ENCODE measurements around the gene EIF4A3.

EIF4A3 gene

GRCh38 chr17:80132906-80133625 is 13.9 kb downstream of the EIF4A3 start:
- DNase-seq: no peak

GRCh38 chr17:80130992-80131391 is 15.9 kb downstream of the EIF4A3 start:
- DNase-seq: no peak

DNA sequence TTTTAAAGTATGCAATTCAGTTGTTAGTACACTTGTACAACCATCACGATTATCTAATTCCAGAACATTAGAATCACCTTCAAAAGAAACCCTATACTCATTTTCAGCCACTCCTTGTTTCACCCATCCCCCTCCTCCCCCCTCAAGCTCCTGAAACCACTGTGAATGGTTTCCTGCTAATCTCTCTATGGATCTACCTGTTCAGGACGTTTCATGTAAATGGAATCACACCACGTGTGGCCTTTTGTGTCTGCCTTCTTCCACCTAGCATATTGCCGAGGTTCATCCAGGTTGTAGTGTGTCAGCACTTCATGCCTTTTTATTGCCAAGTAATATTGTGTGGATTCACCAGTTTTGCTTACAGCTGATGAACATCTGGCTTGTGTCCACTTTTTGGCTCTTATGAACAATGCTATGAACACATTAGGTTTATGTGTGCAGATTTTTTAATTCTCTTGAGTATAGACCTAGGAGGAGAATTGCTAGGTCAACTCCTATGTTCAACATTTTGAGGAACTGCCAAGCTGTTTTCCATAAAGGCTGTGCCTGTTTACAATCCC is 17.8 kb downstream of the EIF4A3 start:
- DNase-seq: no peak

DNA sequence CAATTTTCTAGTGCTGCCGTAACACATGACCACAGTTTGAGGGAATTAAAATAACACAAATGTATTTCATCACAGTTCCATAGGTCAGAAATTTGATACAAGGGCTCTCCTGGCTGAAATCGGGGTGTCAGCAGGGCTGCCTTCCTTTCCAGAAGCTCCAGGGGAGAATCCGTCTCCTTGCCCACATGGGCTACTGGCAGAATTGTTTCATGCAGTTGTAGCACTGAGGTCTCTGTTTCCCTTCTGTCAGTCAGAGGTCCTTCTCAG is 20.5 kb downstream of the EIF4A3 start:
- no peak for DNase-seq

DNA sequence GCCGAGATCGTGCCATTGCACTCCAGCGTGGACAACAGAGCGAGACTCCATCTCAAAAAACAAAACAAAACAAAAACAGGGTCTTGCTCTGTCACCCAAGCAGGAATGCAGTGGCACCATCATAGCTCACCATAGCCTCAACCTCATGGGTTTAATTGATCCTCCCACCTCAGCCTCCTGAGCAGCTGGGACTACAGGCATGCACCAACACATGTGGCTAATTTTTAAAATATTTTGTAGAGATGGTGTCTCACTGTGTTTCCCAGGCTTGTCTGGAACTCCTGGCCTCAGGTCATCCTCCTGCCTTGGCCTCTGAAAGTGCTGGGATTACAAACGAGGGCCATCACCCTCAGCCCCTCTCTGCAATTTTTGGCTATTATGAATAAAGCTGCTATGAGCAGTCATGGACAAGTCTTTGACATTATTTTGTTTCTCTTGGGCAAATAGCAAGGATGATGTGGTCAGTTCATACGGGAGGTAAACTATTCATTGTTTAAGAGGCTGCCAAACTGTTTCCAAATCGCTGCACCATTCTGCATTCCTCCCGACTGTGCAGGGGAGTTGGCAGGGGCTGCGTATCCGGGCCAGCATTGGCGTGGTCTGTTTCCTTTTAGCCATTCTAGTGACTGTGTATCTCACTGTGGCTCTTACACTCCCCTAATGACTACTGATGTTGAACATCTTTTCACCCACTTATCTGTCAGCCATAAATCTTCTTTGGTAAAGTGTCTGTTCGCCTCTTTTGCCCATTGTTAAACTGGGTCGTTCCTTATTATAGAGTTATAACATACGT is 21.1 kb downstream of the EIF4A3 start:
- no peak for DNase-seq

GRCh38 chr17:80124351-80124981 is 22.5 kb downstream of the EIF4A3 start:
- DNase-seq: no peak

GRCh38 chr17:80123791-80124190 is 23.1 kb downstream of the EIF4A3 start:
- no peak for DNase-seq

DNA sequence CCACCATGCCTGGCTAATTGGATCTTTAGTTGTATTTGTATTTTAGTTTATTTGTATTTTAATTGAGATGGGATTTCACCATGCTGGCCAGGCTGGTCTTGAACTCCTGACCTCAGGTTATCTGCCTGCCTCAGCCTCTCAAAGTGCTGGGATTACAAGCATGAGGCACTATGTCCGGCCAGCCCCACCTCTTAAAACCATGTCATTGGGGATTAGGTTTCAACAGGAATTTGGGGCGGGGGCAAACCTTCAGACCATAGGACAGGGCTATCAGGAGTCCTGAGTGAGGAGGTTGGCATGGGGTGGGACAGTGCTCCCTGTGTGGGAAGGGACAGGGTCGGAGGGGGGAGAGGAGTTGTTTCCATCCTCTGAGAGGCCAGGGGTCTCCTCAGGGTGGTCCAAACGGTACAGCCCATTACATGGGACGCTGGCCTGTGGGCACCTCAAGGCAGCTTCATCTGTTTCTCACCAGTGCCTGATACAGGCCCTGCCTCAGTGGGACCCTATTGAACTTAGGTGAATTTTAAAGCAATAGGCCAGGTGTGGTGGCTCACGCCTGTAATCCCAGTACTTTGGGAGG is 23.9 kb downstream of the EIF4A3 start:
- no peak for DNase-seq

- no peak for DNase-seq
These were observed 24.8 kb downstream of the EIF4A3 start for GRCh38 chr17:80122026-80122575.

GRCh38 chr17:80119839-80120238 is 27.1 kb downstream of the EIF4A3 start:
- DNase-seq: no peak

DNA sequence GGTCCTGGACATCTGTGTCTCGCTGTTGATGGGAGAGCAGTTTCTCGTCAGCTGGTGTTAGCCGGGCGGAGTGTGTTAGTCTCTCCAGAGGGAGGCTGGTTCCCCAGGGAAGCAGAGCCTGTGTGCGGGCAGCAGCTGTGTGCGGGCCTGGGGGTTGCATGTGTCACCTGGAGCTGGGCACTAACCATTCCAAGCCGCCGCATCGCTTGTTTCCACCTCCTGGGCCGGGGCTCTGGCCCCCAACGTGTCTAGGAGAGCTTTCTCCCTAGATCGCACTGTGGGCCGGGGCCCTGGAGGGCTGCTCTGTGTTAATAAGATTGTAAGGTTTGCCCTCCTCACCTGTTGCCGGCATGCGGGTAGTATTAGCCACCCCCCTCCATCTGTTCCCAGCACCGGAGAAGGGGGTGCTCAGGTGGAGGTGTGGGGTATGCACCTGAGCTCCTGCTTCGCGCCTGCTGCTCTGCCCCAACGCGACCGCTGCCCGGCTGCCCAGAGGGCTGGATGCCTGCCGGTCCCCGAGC is 27.6 kb downstream of the EIF4A3 start:
- no peak for DNase-seq

GRCh38 chr17:80118601-80119270 is 28.2 kb downstream of the EIF4A3 start:
- DNase-seq: no peak

DNA sequence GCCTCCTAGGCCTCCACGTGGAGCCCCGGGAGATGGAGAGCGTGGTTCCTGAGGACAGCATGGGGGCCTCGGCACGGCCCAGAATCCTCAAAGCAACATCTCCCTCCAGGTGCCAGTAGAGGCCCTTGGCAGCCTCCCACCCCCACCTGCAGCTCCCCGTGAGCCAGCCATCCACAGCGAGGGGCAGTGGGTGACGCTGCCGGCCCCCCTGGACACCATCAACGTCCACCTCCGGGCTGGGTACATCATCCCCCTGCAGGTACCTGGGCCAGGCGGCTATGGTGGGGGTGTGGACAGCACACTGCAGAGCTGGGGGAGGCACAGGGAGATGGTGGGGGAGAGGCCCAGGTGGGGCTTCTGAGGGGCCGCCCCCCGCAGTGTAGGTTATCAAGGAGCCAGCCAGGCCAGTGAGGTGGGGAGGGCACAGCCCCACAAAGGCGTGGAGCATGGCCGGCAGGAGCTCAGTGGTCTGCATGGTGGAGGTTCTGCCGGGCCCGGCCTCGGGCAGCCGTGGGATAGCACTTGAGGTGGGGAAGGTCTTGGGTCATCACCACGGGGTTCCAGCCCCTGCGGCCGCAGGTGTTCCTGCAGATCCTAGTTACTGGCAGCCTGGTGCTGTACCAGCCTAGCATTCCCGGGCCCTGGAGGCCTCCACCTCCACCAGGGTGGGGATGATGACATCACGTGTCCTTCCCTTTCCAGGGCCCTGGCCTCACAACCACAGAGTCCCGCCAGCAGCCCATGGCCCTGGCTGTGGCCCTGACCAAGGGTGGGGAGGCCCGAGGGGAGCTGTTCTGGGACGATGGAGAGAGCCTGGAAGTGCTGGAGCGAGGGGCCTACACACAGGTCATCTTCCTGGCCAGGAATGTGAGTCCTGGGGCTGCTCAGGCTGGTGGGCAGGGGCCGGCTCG is 29.2 kb downstream of the EIF4A3 start:
- no peak for DNase-seq

DNA sequence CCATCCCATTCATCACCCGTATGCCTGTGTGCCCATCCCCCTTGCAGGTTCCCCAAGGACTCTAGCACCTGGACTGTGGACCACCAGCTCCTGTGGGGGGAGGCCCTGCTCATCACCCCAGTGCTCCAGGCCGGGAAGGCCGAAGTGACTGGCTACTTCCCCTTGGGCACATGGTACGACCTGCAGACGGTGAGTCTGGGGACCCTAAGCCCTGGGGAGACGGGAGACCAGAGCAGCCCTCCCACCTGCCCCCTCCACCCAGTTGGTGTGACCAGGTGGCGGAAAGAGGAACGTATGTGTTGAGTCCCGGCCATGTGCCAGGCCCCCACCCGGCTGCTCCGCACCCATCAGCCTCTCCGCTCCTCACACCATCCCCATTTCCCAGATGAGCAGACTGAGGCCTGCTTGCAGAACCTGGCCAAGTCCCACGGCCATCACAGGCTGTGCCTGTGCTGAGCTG is 30.0 kb downstream of the EIF4A3 start:
- DNase-seq: no peak

GRCh38 chr17:80116276-80116920 is 30.5 kb downstream of the EIF4A3 start:
- no peak for DNase-seq

GRCh38 chr17:80115159-80115558 is 31.8 kb downstream of the EIF4A3 start:
- DNase-seq: no peak

DNA sequence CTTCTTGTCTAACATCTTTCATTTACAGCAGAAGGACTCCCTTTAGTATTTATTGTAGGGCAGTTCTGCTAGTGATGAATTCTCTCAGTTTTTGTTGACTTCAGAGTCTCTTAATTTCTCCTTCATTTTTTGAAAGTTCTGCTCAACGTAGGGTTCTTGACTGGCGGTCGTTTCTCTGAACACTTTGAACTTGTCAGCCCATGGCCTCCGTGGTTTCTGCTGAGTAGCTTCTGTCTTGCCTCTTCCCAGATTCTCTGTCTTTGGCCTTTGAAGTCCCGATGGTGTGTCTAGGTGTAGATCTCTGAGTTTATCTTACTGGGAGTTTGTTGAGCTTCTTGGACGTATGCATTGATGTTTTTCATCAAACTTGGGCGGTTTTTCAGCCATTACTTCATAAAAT is 32.2 kb downstream of the EIF4A3 start:
- no peak for DNase-seq

GRCh38 chr17:80113033-80113484 is 33.9 kb downstream of the EIF4A3 start:
- no peak for DNase-seq

GRCh38 chr17:80112471-80113032 is 34.4 kb downstream of the EIF4A3 start:
- DNase-seq: no peak
